K562 (cell line): ENCODE measurements around the gene MTRF1L. TPM values are rescaled to one million over a fixed set of nuclear protein-coding genes. Genes with fewer than 3 reads are reported as not detected.

Experiments used
- ATAC-seq: fragments of 200-7000 bp; cut with Tn5 transposase; 3 replicates; pipeline ENCODE4 v1.9.1; 2020; ENCODE audit warnings: moderate library complexity
- BruUV-seq: library from RNA; stranded (reverse); fragments of 400-500 nt; replicated peaks from 2 replicates; lab custom pipeline; 2021; lab: Mats Ljungman, UMichigan
- CTCF ChIA-PET: fragments of 300-600 bp; formaldehyde crosslinking; extraction: SDS; loops from one replicate; lab custom pipeline; 2021; ENCODE audit warnings: low intra/inter-chr PET ratio; lab: Yijun Ruan, JAX
- POLR2A ChIA-PET: fragments of 300-600, 350-650 bp; sonication (Branson Sonifier 250); formaldehyde crosslinking; extraction: SDS; loops from one replicate; lab custom pipeline; 2021; ENCODE audit warnings: antibody characterized with exemption, inconsistent platforms; lab: Yijun Ruan, JAX
- DNase-seq, 4 experiments: peaks; one replicate each; pipeline versions ENCODE4 v3.0.0 to v3.0.0-alpha.2; 2011 to 2018; ENCODE audit warnings: low spot score in 3 of 4, mixed read lengths in 3 of 4; ENCODE audit errors: extremely low read depth in 1 of 4
- FAIRE-seq: peaks from 2 replicates; lab custom pipeline; 2011; peaks lifted over from hg19 to GRCh38; lab: Jason Lieb, UNC
- H2AFZ ChIP-seq: 2 replicates; pipeline ENCODE4 v1.6.0; 2011; ENCODE audit warnings: low read depth, low read length, control low read depth, inconsistent platforms
- H3K27ac ChIP-seq: fragments of 200-600 bp; 3 replicates; pipeline ENCODE4 v1.8.0; 2011; ENCODE audit warnings: low read depth, mild to moderate bottlenecking, control low read depth, inconsistent platforms, low read length, moderate library complexity, mixed read lengths; ENCODE audit errors: extremely low read depth
- H3K27me3 ChIP-seq, 2 experiments: fragments of 300-600 bp in 1 of 2; 2 replicates in 1 of 2; 3 replicates in 1 of 2; pipeline versions ENCODE4 v1.6.0 to v1.8.0; 2011; ENCODE audit warnings: inconsistent platforms in 2 of 2, low read length in 2 of 2, mild to moderate bottlenecking in 1 of 2, mixed read lengths in 1 of 2, moderate library complexity in 1 of 2; ENCODE audit not compliant: control insufficient read depth in 2 of 2, insufficient read depth in 2 of 2
- H3K36me3 ChIP-seq: fragments of 300-600 bp; 3 replicates; pipeline ENCODE4 v1.8.0; 2011; ENCODE audit warnings: mild to moderate bottlenecking, low read length, inconsistent platforms; ENCODE audit not compliant: control insufficient read depth, insufficient read depth
- H3K4me1 ChIP-seq, 2 experiments: fragments of 200-600 bp in 1 of 2; replicated peaks in 1 of 2; 2 replicates in 1 of 2; 3 replicates in 1 of 2; pipeline versions ENCODE4 v1.5.1 to v1.8.0; 2011; ENCODE audit warnings: inconsistent platforms in 2 of 2, low read length in 2 of 2, mild to moderate bottlenecking in 1 of 2, mixed read lengths in 1 of 2, moderate library complexity in 1 of 2; ENCODE audit not compliant: control insufficient read depth in 2 of 2, insufficient read depth in 2 of 2
- H3K4me2 ChIP-seq: 2 replicates; pipeline ENCODE4 v1.6.1; 2011; ENCODE audit warnings: low read length, control low read depth, inconsistent platforms, mixed read lengths; ENCODE audit not compliant: insufficient read depth
- H3K4me3 ChIP-seq: fragments of 200-600 bp; sonication (generic), shearing (Covaris generic); 2 replicates; pipeline ENCODE4 v1.5.1; 2016; ENCODE audit warnings: control low read depth, inconsistent platforms
- H3K79me2 ChIP-seq: fragments of 200-600 bp; 3 replicates; pipeline ENCODE4 v1.8.0; 2011; ENCODE audit warnings: low read length, inconsistent platforms; ENCODE audit not compliant: control insufficient read depth, insufficient read depth
- H3K9ac ChIP-seq, 2 experiments: 2 replicates each; pipeline versions ENCODE4 v1.6.0 to v1.6.1; 2011; ENCODE audit warnings: low read depth in 2 of 2, low read length in 2 of 2, control low read depth in 1 of 2, inconsistent platforms in 1 of 2, mild to moderate bottlenecking in 1 of 2, mixed read lengths in 1 of 2; ENCODE audit not compliant: insufficient read depth in 1 of 2
- H3K9me1 ChIP-seq: one replicate; pipeline ENCODE4 v1.6.0; 2011; ENCODE audit warnings: inconsistent platforms, mild to moderate bottlenecking, low read length, moderate library complexity; ENCODE audit not compliant: control insufficient read depth, insufficient read depth
- H3K9me3 ChIP-seq: replicated peaks from 2 replicates; pipeline ENCODE4 v1.5.1; 2011; ENCODE audit warnings: low read depth, low read length, inconsistent platforms; ENCODE audit not compliant: control insufficient read depth, insufficient read depth
- H4K20me1 ChIP-seq: replicated peaks from 2 replicates; pipeline ENCODE4 v1.6.1; 2011; ENCODE audit warnings: low read length, inconsistent platforms, mixed read lengths; ENCODE audit not compliant: control insufficient read depth, insufficient read depth
- ATF3 ChIP-seq, 2 experiments: fragments of 450-650 bp in 1 of 2; sonication (generic) in 1 of 2; formaldehyde crosslinking in 1 of 2; IDR thresholded peaks in 1 of 2; conservative IDR thresholded peaks in 1 of 2; 2 replicates each; pipeline versions ENCODE4 v1.6.1 to v1.8.1; 2016 to 2023; ENCODE audit warnings: mild to moderate bottlenecking in 2 of 2, moderate library complexity in 2 of 2, inconsistent platforms in 1 of 2, missing genetic modification reagents in 1 of 2
- CREM ChIP-seq: IDR thresholded peaks from 2 replicates; pipeline ENCODE4 v1.6.1; 2014; ENCODE audit warnings: antibody characterized with exemption, low read depth
- CTCF ChIP-seq, 3 experiments: IDR thresholded peaks in 2 of 3; conservative IDR thresholded peaks in 1 of 3; 2 replicates each; pipeline ENCODE4 v1.5.1; 2011 to 2012; ENCODE audit warnings: low read length in 3 of 3, mild to moderate bottlenecking in 3 of 3, control low read depth in 2 of 3, improper control_type of control experiment in 1 of 3, inconsistent platforms in 1 of 3, low read depth in 1 of 3, mixed read lengths in 1 of 3, moderate library complexity in 1 of 3; ENCODE audit not compliant: insufficient read depth in 2 of 3
- ELK1 ChIP-seq: sonication (generic); formaldehyde crosslinking; IDR thresholded peaks from 2 replicates; pipeline ENCODE4 v1.8.1; 2022; ENCODE audit warnings: missing genetic modification reagents
- FOXP4 ChIP-seq: sonication (generic); formaldehyde crosslinking; IDR thresholded peaks from 2 replicates; pipeline ENCODE4 v1.8.0; 2022; ENCODE audit warnings: mild to moderate bottlenecking, missing genetic modification reagents, borderline replicate concordance
- KLF13 ChIP-seq: fragments of 450-650 bp; IDR thresholded peaks from 2 replicates; pipeline ENCODE4 v1.6.1; 2016; ENCODE audit warnings: missing genetic modification characterization, low read depth, mild to moderate bottlenecking, missing compliant biosample characterization, moderate library complexity, borderline replicate concordance
- MCM3 ChIP-seq: fragments of 450-650 bp; IDR thresholded peaks from 2 replicates; pipeline ENCODE4 v1.6.1; 2016
- NEUROD1 ChIP-seq: fragments of 150-350 bp; IDR thresholded peaks from 2 replicates; pipeline ENCODE4 v1.6.1; 2014; ENCODE audit warnings: borderline replicate concordance, low read length, low read depth; ENCODE audit not compliant: partially characterized antibody
- PRMT5 ChIP-seq: sonication (generic); formaldehyde crosslinking; IDR thresholded peaks from 2 replicates; pipeline ENCODE4 v1.5.0; 2020; ENCODE audit warnings: missing genetic modification reagents
- SMC3 ChIP-seq: conservative IDR thresholded peaks from 2 replicates; pipeline ENCODE4 v1.6.1; 2011; ENCODE audit warnings: low read depth, low read length, improper control_type of control experiment; ENCODE audit not compliant: insufficient read depth
- ZNF282 ChIP-seq: sonication (generic); formaldehyde crosslinking; IDR thresholded peaks from 2 replicates; pipeline ENCODE4 v1.8.1; 2023; ENCODE audit warnings: missing genetic modification reagents
- ZNF584 ChIP-seq: fragments of 200-800 bp; sonication (Bioruptor generic); IDR thresholded peaks from 2 replicates; pipeline ENCODE4 v1.6.1; 2016; ENCODE audit warnings: low read depth, mild to moderate bottlenecking, missing genetic modification characterization, missing compliant biosample characterization
- ZNF780A ChIP-seq: fragments of 250-450 bp; sonication (Bioruptor Pico); IDR thresholded peaks from 2 replicates; pipeline ENCODE4 v1.5.0; 2021; ENCODE audit warnings: mild to moderate bottlenecking
- WGBS: fragments of 100-300 bp; shearing (Covaris generic); methylation state at CpG from one replicate; pipeline ENCODE4 v1.1.6; 2016; ENCODE audit warnings: low coverage, mixed read lengths; ENCODE audit not compliant: insufficient coverage; ENCODE audit errors: missing lambda C conversion rate; 5-methylcytosine and 5-hydroxymethylcytosine counted together
- in situ Hi-C: fragments of 300-500 bp; cut with MboI; formaldehyde crosslinking; loops from 4 replicates; pipeline ENCODE4 v1.15.0; 2018; ENCODE audit warnings: inconsistent platforms, mixed read lengths
- intact Hi-C: fragments of 100-400 bp; cut with micrococcal nuclease; formaldehyde crosslinking; loops from 2 replicates; pipeline ENCODE4 v1.14.2; 2022
- polyA plus RNA-seq, 8 experiments: library from polyadenylated mRNA; depleted of rRNA in 4 of 8; stranded (reverse) in 5 of 8; unstranded in 3 of 8; fragments of >200 nt; fragmentation: Nextera tagmentation in 2 of 8; fragmentation: Illumina TruSeq in 1 of 8; extraction: Ambion mirVana in 2 of 8; extraction: Trizol in 1 of 8; gene quantifications; 2 replicates each; pipeline versions ENCODE4 v1.2.1 to v1.2.3, GENCODE V29; 2011 to 2014; ENCODE audit warnings: inconsistent platforms in 1 of 8, missing spikeins in 1 of 8
- total RNA-seq, 7 experiments: library from RNA; depleted of rRNA in 6 of 7; stranded (reverse); fragments of >200 nt in 6 of 7; fragmentation: Illumina TruSeq in 2 of 7; extraction: Trizol in 2 of 7; gene quantifications; 2 replicates each; pipeline versions ENCODE4 v1.2.1 to v1.2.3, GENCODE V29; 2011 to 2021; ENCODE audit warnings: low replicate concordance in 1 of 7

Gene MTRF1L
- total and polyA plus RNA-seq, 9 of the 15 experiments (the other 6 are each of a cell fraction or from before 2014, with no cell fraction given) = 10.7 to 34.0 (median 30.2) TPM

DNA sequence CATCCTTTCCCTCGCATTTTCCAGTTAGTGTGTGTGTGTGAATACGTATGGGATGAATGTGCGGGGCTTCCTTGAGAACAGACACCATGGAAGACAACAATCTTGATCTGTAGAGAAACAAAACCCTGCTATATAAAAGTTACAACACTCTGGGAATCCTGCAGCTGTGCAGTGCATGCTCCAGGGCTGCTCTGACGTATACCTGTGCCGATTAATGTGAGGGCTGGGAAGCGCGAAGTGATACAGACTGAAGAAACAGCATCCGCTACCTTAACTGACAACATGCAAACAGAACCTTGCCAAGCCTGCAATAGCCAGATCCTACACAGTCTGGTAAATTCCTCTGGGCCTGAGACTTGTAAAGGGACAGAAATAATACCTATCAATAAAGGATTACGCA lies 31.6 kb upstream of the MTRF1L start (continued):
- no peak for TF ChIP-seq ZNF584 (CRISPR knock-in tag)
- TF ChIP-seq NEUROD1 = no peak
- no peak for TF ChIP-seq ATF3 (IDR thresholded peaks at IDR 0.05)
- TF ChIP-seq ATF3 (CRISPR knock-in tag; conservative IDR thresholded peaks at IDR 0.05) = no peak
- TF ChIP-seq SMC3 = no peak
- no peak for TF ChIP-seq ZNF282 (CRISPR knock-in tag)
- no peak for TF ChIP-seq CREM
- no peak for TF ChIP-seq PRMT5
- TF ChIP-seq ZNF780A (CRISPR knock-in tag) = no peak
- no peak for TF ChIP-seq MCM3

- Histone ChIP-seq H3K9ac (no peak overlapping the region), H4K20me1 (no peaks in the 10 kb centered on the region), H3K9me3 (no peaks in the 10 kb centered on the region), H2AFZ (no peak overlapping the region), H3K4me1 (no peaks in the 10 kb centered on the region), H3K9me1 (no peaks in the 10 kb centered on the region), H3K4me3 (no peak overlapping the region), H3K4me2 (no peak overlapping the region), H3K27ac (no peak overlapping the region), H3K36me3 (no peaks in the 10 kb centered on the region), H3K79me2 (no peaks in the 10 kb centered on the region), H3K27me3 (no peaks in the 10 kb centered on the region; a peak in 1 of 5 replicates)
- in situ Hi-C loops = no loop called here
- ChIA-PET CTCF (interaction anchor here (0.6 to 0.7 kb wide), 3 partner anchors 99 to 1113 kb away, joined by 3 to 5 read pairs (median 4); no protein-coding TSS in a partner anchor), POLR2A (no interaction called here)
- 10% methylated on average over 9 of the region's 9 CpGs for WGBS
- FAIRE-seq (peak; percentile 72), DNase-seq (peak in 3 of 4 experiments; percentile 17 to 30 (median 17)), ATAC-seq (peak; percentile 58; the same call in 2 of the 3 replicates)
- intact Hi-C loops = loop anchor here (5.0 kb wide), 3 partner anchors 480 to 1245 kb away; no protein-coding TSS in a partner anchor
- no TSS peak for BruUV-seq
- no peak for TF ChIP-seq ELK1
- TF ChIP-seq KLF13 (tag) = no peak
- no peak for TF ChIP-seq FOXP4 (CRISPR knock-in tag)
- TF ChIP-seq CTCF (IDR thresholded peaks at IDR 0.05 in 2 of 3, conservative IDR thresholded peaks at IDR 0.05 in 1 of 3; ENCODE audit: insufficient read depth in 2 of 3, low read depth in 1 of 3, low read length in 3 of 3) = peak in 2 of 3 experiments; percentile 14 to 53; a peak in 3 of 6 replicates
Observed at GRCh38 chr6:153032255-153032882, 29.9 kb upstream of the MTRF1L start.
